HG03280 (cell line): ENCODE data around the gene CHST1.

Source experiments
- ATAC-seq: cut with Tn5 transposase; IDR thresholded peaks from one replicate; pipeline ENCODE4 v1.9.1; 2021; ENCODE audit warnings: mild to moderate bottlenecking, moderate library complexity; ENCODE audit not compliant: unreplicated experiment

CHST1 gene

DNA sequence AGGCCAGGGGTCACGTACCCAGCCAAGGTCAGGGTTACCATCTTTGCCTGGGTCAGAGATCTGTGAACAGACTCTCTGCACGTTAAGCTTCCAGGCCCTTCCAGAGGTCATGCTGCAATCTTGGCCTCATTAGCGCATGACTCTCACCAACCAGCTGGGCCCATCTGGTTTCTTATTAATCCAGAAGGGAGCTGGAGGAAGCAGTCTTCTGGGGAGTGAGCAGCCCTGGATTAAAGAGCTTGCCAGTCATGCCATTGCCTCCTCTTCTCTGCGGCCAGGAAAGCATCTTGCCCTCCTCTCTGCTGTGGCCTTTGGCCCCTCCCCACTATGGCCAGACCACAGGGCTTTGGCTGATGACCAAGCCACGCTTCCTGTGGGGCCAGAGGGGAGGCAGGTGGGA lies 57.4 kb downstream of the CHST1 start:
- ATAC-seq: no peak

DNA sequence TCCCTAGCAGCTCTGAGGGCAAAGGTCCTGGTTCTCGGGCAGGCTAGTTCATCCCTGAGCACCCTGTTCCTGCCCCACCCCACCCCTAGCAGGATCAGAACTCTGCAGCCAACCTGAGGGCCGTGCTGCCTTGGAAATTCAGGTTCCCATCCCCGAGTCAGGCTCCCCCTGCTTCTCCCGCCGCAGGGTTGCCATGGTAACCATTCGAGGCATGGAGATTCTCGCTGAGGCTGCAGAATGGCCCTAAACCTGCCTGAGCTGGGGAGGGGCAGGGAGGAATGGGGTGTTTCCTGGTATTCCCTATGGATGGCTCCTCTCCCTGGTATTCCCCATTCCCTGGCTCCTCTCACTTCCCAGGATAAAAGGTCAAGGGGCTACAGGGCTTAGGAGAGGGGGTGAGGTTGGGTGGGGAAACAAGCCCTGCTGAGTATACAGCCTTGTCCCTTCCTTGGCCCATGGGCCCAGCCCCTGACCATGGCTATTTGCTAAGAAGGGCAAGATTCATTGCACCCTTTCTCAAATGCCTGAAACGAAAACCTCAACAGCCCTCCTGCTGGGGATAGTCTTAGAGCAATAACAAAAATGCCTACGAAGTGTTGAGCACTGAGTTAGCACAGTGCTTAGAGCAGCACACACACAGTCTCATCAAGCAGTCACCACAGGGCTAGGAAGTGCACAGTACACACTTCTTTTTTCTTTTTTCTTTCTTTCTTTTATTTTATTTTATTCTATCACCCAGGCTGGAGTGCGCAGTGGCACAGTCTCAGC lies 58.7 kb downstream of the CHST1 start:
- ATAC-seq: no peak

DNA sequence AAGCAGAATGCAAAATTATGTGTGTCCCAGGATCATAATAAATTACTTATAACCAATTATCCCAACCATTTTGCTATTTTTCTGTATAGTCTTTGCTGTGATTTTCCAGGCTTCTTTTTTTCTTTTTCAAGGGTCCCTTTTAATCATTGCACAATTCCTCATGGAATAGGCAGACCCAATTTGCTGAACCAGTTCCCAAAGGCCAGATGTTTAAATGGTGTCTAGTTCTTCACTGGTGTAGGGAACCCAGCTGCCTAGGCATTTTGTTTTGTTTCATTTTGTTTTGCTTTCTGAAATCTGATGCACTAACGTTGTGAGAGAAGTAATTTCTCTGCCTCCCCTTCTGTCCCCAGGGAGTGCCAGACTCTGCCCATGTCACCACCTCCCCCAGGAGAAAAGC lies 60.4 kb downstream of the CHST1 start:
- no peak for ATAC-seq

DNA sequence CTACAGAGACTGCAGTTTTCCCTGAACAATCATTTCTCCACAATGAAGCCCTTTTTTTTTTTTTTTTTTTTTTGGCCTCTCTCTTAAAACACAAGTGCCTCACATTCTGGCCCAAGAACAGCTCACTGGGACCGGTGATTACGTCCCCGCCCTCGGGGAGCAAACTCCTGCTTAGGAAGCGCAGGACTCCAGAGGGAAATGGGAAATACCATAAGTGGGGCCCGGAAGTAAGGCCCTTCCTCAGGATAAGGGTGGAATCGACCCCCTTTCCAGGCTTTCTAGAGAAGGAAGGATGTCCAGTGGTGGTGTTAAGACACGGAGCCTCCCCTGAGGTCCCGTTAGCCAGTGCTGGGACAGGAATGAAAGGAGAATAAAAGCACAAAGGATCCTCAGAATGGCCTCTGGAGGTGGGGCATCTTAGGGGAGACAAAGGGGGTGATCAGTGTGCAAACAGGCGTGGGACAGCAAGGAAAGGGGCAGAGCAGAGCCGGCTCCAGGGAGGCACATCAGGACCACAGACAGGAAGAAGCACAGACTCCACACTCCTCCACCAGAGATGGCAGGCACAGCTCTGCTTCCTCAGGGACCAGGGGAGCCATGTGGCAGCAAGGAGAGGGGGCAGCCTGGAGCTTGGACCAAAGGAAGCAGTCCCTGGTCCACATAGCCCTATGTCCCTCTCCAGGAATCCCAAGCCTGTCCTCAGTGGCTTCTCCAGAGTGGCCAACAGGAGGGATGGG lies 61.3 kb downstream of the CHST1 start:
- no peak for ATAC-seq

DNA sequence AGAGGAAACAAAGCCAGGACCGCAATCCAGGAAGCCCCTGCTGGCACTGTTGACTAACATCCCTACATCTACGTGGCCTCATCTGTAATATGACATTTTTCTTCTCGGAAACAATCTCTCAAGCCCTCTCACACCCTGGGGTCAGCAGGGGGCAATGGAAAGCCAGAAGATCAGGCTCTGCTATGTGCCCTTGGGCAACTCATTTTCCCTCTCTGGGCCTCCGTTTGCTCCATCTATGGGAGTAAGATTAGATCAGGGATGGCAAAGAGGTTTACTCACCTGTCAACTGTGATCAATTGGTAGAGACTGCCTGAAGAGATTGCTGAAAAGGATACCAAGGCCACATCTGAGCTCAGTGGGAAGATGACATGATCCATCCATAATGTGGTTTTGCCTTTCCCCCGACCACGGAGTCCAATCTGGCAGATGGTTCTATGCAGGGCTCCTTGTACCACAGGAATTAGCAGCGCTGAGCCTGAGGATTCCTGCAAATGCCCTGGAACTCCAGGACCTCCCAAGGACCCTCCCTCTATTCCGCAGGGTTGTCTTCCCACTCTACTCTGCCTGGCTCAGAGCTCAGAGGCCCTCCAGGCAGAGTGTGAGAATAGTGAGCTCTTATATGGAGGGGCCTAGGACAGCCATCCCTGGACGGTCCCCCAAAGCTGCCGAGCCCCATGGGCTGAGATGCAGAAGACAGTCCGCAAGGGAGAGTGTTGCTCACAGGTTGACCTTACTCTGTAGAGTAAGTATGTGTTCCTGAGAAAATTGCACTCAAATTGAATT lies 66.1 kb downstream of the CHST1 start:
- ATAC-seq: no peak
